Measurements from ENCODE around the gene KRTAP10-6. TPM values are rescaled to one million over a fixed set of nuclear protein-coding genes. Genes with fewer than 3 reads are reported as not detected.
A peak's percentile ranks its signal among the peaks of the same experiment; 100 is the strongest.
"Not testable (repeated sequence)": the region's sequence is repeated elsewhere in the genome, so short reads cannot be mapped to it uniquely, and the experiment has no call there.

The KRTAP10-6 gene
- total and polyA plus RNA-seq, 2 of the 8 experiments (the other 6 are each of a cell fraction or from before 2014, with no cell fraction given), result 0.12 TPM; not detected in 1

GRCh38 chr21:44573630-44574456 lies 18.5 kb downstream of the KRTAP10-6 start, which contains the start of gene KRTAP10-4:
TSS of gene KRTAP10-4 (plus strand) at chr21:44573729. CDS start at chr21:44573759, 30 bp downstream.
- H2BK20ac ChIP-seq (ENCODE audit: low read length), result not testable (repeated sequence)
- CTCF ChIA-PET (ENCODE audit: partially characterized antibody), result interaction anchor here (0.7 to 1.7 kb wide), 5 partner anchors 21 to 220 kb away, joined by 3 to 5 read pairs (median 4); no protein-coding TSS in a partner anchor

More at GRCh38 chr21:44573630-44574456, 18.5 kb downstream of the KRTAP10-6 start, which contains the start of gene KRTAP10-4:
- H2AK5ac ChIP-seq (ENCODE audit: low read depth, low read length); H3K56ac ChIP-seq (replicated peaks; ENCODE audit: insufficient read length, low read depth, low read length); H3K79me2 ChIP-seq (ENCODE audit: control insufficient read depth in 1 of 2, insufficient read depth in 2 of 2, low read length in 2 of 2); H3K14ac ChIP-seq (ENCODE audit: insufficient read length); H3K18ac ChIP-seq (ENCODE audit: extremely low read depth, low read length); FAIRE-seq; H3K27me3 ChIP-seq (replicated peaks in 1 of 4; ENCODE audit: control insufficient read depth in 3 of 4, extremely low read depth in 1 of 4, insufficient read depth in 3 of 4, low read length in 3 of 4); H2BK120ac ChIP-seq (replicated peaks; ENCODE audit: low read depth, low read length); H3K4me1 ChIP-seq (replicated peaks in 1 of 4; ENCODE audit: control insufficient read depth in 3 of 4, insufficient read depth in 4 of 4, low read length in 3 of 4); H3K23ac ChIP-seq (ENCODE audit: insufficient read length); H2BK5ac ChIP-seq (ENCODE audit: low read depth, low read length); H4K91ac ChIP-seq (replicated peaks; ENCODE audit: insufficient read length, low read length); H3K9ac ChIP-seq (replicated peaks in 1 of 4; ENCODE audit: extremely low read depth in 1 of 4, low read depth in 3 of 4, low read length in 3 of 4); H4K20me1 ChIP-seq (replicated peaks in 1 of 2; ENCODE audit: control insufficient read depth in 1 of 2, insufficient read depth in 2 of 2, low read length in 2 of 2); H3K4me2 ChIP-seq (ENCODE audit: insufficient read depth in 1 of 2, low read depth in 2 of 2, low read length in 2 of 2); H3K23me2 ChIP-seq (ENCODE audit: low read depth, low read length); H3K4me3 ChIP-seq (ENCODE audit: extremely low read depth in 1 of 4, insufficient read depth in 2 of 4, low read depth in 3 of 4, low read length in 4 of 4); H3K36me3 ChIP-seq (ENCODE audit: control insufficient read depth in 2 of 4, insufficient read depth in 4 of 4, low read length in 3 of 4); H3K79me1 ChIP-seq (ENCODE audit: low read depth, low read length); H3K4ac ChIP-seq (replicated peaks; ENCODE audit: insufficient read length, low read depth, low read length); H3K27ac ChIP-seq (ENCODE audit: low read depth, low read length); H4K5ac ChIP-seq (ENCODE audit: insufficient read length, low read depth, low read length); H4K8ac ChIP-seq (ENCODE audit: extremely low read depth, insufficient read depth, low read length); H2AFZ ChIP-seq (ENCODE audit: low read length): not testable (repeated sequence)
- whole genome bisulfite sequencing, 2 experiments (ENCODE audit: extremely low coverage in 1 of 2, insufficient coverage in 1 of 2, insufficient read length in 1 of 2, insufficient replicate concordance in 2 of 2, low coverage in 1 of 2, low lambda C conversion rate in 2 of 2, missing lambda C conversion rate in 1 of 2), result 87% methylated on average over 16 of the region's 25 CpGs; no CpG with 5 or more reads in 1 of the 2 experiments
- 0 out of 2 replicates have a peak within 1 kb of the TSS, but pooled peaks have one; percentile 5 for H2BK15ac ChIP-seq (ENCODE audit: low read length)
- POLR2A ChIA-PET (ENCODE audit: partially characterized antibody), result interaction anchor here (0.9 kb wide), 1 partner anchor 121 kb away, joined by 4 read pairs; no protein-coding TSS in a partner anchor
- peaks cover 13% of the 10 kb centered on the region in 2 experiments; a peak in 3 of 4 replicates for H3K9me3 ChIP-seq (ENCODE audit: insufficient read depth in 2 of 2, low read depth in 1 of 2, low read length in 1 of 2)
- DNase-seq (ENCODE audit: low read depth in 1 of 2, low spot score in 2 of 2), result peak in 1 of 2 experiments; percentile 42
- H2BK12ac ChIP-seq (ENCODE audit: low read depth, low read length), result 0 out of 2 replicates have a peak within 1 kb of the TSS, but pooled peaks have one; percentile 17
